Fibroblast of skin of left biceps (primary cell): Measurements from ENCODE around the gene DENND6B.

Source experiments
- DNase-seq, 2 experiments: peaks; one replicate each; pipeline ENCODE4 v3.0.0-alpha.2; 2013; ENCODE audit warnings: low read depth in 2 of 2

Gene DENND6B

DNA sequence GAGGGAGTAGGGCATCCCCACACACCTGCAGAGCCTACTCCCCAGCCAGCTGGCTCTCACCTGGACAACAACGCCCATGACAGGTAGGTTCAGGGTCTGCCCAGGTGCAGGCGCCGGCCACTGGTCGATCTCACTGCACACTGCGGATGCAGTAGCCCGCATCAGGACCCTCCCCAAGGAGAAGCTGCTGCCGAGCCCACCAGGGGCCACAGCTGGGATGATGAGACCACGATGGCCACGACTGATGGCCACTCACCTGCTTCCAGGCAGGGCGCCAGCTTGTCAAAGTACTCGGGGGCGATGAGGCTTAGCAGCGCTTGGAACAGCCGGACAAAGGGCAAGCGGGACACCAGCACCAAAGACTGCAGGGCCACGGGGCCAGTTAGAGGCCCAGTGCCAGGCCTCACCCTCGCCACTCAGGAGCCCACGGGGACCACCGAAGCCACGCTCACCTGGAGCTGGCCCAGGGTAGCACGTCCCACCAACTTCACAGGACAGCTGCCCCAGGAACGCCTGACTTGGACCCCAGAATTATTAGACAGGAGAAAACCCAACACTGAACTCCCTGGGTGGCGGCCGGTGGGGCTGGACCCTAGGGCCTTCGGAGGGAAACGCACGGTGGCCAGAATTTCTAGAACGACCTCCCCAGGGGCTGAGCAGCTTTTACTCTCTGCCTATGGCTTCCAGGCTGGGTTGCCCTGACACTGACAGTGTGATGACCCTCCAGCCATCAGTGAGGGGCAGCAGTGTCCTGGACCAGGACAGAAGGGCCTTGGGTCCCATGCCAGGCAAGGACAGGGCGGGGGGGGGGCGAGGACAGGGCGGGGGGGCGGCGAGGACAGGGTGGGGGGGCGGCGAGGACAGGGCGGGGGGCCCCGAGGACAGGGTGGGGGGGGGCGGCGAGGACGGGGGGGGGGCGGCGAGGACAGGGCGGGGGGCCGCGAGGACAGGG, 10.4 kb downstream of the DENND6B start:
- no peak for DNase-seq

DNA sequence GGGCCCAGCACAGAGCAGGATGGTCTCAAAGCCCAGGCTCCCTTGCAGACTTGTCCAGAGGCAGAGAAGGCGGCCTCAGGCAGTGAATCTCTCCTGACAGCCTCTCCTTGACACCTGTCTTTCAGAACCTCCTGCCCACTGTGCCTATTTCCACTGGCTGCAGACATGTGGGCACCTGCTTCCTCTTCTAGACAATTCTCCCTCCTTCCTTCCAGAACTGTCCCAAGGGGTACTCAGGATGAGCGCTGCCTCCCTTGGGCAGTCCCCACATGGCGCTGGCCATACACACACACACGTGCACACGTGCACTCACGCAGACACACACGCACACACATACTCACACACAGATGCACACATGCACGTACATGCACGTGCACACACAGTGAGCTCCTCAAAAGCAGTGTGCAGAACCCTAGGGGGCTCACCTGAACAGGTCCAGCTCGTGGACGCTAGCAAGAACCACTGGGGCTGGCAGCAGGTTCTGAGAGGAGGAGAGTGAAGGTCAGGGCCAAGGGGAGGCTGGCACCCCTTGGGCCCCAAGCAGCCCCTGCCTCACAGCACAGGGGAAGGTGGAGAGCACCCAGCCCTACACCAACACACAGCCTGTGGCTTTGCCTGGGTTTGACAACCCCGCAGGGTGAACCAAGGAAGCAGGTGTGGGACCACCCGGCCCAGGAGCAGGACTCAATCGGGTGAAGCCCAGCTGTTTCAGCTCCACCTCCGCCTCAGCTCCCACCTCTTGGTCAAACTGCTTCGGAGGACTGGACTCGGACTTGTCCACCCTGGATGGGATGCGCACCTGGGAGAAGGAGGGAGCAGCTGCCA, 11.3 kb downstream of the DENND6B start:
- no peak for DNase-seq

DNA sequence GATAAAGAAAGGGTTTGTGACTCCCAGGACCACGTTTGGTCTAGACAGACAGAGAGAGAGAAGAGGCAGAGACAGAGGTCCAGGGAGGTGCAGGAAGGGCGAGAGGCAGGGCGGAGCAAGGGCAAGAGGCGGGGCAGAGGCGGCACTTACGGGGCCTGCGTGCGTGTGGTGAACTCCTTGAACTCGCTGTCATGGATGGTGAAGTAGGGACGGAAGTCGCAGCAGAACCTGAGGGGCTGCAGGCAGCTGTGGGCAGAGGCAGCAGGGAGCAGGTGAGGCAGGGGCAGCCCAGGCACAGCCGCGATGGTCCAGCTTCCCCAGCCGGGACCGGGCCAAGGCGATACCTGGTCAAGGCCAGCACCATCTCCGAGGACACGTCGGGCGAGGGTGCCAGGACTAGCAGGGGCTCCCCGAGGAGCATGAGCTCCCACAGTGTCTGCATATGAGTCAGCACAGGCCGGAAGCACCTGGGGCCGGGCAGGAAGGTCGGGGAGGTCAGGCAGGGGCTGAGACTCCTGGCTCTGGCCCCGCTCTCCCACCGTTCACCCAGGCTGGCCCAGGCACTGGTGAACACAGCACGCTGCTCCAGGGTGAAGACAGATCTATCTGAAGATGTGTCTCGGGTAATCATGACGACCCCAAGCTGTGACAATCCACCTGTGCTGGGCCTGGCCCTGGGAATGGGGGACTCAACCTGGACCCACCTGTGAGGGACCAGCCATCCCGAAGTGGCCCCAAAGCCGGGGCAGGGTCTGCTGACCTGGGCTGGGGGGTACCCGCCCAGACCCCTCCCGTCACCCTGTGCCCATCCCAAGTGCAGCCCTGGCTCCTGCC, 12.1 kb downstream of the DENND6B start:
- DNase-seq: no peak

DNA sequence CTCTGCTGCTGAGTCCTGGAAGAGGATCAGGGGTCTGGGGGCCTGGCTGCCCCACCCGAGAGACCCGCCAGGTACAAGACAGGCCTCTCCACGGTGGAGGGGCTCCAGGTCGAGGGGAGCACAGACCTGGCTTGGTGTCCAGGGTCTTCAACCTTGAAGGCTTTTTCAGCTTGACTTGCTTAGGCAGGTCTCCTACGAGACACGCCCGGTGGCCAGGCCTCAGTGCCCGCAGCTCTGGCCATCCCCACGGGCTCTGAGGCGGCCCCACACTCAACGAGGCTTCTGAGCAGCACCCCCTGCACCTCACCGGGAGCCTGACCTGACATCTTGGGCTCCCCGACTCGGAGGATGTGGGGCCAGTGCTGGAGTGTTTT, 12.7 kb downstream of the DENND6B start:
- DNase-seq: no peak

DNA sequence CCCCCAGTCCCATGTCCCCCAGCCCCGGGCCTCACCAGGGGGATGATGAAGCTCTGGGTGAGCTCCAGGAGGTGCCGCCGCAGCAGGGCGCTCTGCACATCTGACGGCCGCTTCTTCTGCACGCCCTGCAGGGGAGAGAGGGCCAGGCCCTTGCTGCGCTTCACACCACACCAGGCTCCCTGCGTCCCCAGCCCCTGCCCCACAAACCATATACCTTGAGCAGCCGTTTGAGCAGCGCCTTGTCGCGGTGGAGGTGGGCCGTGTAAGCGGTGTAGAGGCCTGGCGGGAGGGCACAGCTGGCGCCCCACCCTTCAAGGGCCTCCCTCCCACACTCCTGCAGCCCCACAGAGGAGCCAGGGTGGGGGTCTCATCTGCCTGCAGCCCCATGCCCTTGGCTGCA, 13.2 kb downstream of the DENND6B start:
- no peak for DNase-seq

DNA sequence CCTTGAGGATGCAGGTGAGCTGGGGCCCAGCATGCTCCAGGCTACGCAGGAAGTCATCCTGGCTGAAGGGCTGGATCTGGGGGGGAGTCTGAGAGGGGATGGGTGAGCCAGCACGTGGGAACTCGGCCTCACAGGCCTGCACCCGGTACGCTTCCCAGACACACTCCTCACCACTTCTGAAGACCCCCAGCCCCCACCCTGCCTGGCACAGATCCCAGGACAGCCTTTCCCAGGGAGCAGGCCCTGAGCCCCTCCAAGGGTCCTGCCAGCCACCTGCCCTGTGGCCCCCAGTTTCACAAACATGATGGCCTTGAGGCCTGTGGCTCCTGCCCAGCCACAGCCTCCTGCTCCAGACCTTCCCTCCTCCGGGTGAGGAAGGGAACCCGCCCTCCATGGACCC, 13.8 kb downstream of the DENND6B start:
- no peak for DNase-seq

DNA sequence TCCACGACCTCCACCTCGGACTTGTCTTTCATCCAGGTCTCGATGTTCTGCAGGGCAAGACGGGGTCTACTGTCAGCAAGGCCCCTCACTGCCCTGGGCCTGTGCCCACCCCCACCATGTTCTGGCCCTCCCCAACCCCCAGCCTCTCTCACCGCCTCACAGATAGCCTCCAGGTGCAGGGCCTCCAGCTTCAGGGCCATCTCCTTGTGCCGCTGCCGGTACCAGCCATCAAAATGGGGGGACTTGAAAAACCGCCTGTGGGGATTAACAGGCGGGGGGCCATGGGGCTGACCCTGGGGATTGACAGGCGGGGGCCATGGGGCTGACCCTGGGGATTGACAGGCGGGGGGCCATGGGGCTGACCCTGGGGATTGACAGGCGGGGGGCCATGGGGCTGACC, 14.4 kb downstream of the DENND6B start:
- DNase-seq: no peak

DNA sequence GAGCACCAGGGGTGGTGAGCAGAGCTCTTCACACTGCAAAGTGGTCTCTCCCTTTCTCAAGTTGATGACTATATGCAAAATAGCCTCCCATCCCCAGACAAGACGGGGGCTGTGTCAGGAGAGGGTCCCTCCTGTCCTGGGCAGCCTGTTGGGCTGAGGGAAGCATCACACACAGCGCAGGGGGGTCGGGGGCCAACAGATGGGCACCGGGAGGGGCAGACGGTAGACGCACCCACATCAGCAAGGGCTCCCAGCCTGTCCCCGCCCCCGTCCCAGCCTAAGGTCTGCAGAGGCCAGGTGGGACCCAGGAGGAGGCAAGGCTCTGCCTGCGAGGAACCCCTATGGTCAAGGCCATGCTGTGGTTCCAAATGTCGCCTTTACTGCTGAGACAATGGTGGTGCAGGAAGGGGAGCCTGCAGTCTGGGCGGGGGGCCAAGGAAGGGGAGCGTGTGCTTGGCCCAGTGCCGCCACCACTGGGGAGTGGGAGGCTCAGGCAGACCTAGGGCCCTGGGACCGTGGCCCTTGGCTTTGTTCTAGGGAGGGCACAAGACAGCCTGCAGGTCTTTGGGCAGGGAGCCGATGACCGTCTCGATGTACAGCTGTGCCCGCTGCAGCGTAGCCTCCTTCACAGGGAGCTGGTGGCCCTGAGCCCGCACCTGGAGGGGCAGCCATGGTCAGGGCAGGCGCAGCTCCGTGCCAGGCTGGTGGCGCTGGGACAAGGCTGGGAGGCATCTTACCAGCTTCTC, 15.0 kb downstream of the DENND6B start:
- DNase-seq: no peak

DNA sequence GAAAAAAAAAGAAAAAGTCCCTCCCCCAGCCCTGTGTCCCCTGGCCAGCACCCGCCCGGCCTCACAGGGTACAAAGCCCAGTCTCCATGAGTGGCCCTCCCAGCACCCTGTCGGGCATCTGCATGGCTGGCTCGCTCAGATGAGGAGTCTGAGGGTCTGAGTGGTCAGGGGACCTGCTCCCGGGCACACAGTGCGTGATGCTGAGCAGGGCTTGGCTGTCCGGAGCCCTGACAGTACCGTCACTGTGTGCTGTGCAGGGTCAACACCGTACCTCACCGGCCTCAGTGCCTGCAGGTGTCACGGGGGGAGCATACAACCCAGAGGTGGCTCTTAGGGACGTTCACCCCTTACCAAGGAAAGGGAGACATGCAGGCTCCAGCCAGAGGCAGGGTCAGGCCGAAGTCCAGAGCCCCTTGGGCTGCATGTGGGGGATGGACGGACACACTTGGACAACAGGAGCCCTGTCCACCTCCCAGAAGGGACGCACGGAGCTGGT, 15.8 kb downstream of the DENND6B start:
- no peak for DNase-seq

DNA sequence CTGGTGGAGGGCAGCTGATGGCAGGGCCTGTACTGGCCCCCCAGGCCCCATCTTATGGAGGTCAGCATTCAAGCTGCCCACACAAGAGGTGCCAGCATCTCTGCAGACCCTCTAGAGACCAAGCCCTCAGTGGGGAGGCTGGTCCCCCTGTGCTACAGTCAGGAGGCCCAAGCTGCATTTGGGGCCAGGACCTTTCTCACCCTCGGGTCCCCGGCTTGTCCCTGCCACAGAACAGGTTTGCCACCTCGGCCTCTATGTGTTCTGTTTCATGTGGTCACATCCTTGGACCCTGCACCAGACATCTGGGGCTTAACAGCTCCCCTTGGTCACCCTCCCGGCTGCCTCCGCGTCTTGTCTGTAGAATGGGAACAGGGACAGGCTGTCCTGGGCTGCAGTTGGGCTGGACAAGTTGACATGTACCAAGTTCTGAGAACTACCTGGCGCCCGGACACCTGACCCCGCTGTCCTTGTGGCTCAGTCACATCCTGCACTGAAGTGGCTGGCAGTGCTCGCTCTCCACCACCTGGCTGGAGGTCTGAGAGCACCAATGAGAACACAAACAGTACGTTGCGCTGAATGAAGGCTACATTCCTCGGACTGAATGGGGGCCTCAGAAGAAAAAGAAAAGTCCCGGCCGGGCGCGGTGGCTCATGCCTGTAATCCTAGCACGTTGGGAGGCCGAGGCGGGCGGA, 16.6 kb downstream of the DENND6B start:
- DNase-seq: no peak

DNA sequence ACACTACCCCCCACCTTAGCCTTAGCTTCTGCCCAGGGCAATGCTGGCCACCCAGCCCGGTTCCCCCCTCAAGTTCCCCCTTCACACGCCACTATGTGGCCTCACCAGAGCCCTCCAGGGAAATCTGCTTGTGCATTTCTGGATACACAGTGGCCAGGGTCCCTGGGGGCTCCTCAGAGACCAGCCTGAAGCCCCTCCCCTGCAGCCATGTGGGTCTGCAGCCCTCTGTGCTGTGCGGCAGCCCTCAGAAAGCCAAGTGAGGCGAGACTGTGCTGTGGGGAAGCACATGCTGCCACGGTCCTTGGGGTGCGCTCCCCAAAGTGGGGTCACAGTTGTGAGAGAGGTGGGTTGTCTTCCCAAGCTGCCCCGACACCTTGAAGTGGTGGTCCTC, 17.2 kb downstream of the DENND6B start:
- no peak for DNase-seq

DNA sequence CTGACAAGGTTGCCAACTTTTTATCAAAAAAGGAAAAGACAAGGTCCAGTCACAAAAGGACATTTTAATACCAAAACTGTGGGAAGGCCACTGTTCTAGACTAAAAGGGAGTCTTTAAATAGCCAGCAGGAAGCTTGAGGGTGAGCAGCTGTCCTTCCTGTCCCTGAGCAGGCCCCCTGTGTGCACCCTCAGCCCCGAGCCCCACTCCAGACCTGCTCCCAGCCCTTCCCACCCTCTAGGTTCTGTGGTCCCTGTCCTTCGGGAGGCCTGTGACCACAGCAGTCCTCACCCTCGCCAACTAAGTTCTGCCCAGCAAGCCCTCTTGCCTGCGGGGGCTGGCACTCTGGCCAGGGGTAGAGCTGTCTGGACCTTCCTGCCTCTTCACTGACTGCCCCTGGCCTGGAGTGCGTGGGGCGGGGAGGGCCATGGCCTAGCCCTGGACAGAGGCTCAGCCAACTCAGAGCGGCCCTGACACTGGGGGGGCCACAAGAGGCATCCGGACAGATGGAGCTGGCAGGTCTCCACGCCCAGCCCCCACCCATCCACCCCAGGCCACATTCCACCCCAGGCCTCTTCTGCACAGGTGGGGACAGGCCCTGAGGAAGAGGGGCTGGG, 17.7 kb downstream of the DENND6B start:
- DNase-seq: no peak

DNA sequence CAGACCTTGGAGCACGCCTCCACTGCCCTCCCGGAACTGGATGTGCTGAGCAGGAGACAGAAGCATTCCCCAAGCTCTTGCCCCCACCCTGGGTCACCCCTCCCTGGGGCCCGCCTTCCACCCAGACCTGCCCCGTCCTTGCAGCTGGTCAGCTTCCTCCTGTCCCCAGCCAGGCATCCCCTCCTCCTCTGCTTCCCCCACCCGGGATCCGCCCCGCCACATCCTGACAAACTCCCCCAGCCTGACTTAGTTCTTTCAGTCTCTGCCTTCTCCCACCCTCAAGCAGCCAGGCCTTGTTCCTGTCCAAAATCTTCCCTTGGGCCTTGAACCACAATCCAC, 18.2 kb downstream of the DENND6B start:
- DNase-seq: no peak

DNA sequence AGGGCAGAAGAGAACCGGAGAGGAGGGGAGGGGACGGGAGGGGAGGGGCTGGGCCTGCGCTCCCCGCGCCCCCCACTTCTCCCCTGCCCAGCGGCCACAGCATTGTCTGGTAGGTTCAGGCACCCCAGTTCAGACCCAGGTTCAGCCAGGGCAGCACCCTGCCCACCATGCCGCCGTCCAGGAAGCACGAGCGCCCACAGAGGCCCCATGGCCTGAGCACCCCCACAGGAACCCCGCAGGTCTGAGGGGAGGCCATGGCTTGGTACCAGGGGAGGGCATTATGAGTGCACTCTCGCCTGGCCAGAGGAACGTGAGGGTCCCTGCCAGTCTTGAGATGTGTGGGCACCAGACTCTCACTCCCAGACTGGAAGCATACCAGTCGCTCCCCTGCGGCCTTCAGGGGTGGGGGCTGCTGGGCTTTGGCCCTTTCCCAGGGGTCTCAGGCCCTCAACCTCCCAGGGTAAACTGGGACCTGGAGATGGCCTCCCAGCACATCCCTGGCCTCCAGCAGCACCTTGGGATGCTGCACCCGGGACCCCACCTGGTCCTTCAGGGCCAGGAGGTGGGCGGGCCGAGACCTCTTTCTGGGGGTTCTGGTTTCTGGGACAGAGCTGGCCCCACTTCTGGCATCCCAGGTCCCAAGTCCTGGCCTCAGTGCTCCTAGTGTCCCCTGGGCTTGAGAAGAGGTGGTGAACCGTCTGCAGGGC, 18.8 kb downstream of the DENND6B start:
- DNase-seq: no peak

DNA sequence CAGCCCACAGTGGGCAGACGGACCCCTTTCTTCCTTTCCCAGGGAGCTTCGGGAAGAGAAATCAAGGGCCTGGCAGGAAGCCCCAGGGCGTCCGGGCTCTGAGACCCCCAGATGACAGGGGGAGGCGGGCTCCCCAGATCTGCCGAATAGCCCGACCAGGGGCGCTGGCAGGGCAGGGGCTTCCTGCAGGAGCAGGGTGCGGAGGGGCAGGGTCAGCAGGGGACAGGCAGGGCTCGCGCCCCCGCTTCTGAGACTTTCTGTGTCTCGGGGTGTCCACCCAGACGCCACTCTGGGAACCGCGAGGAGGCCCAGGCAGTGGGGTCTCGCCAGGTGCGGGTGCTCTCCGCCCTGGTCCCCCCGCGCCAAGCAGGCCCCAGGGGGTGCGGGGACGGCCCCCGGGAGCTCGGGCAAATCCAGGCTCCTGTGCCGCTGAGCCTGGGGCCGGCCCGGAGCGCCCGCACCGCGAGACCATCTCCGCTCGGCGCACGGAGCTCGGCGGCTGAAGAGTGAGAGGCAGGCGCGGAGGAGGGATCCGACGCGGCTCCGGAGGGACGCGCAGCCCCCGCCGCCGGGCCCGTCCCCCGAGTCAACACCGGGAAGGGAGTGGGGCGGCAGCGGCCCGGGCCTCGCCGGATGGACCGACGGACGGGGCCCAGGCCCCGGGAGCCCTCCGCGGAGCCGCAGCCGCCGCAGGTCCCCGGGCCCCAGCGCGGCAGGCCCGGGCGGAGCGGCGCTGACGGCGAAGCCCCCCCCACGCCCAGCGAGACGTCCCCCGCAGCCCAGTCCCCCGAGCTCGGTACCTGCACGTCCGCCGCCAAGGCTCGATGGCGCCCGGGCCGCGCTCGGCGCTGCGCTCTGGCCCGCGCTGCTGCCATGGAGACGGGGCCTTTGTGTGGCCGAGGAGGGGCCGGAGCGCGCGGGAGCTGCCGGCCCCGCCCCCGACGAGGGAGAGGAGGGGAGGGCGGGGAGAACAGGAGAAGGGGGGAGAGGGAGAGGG, 19.8 kb downstream of the DENND6B start, which contains the start of gene PLXNB2:
Gene PLXNB2 (minus strand): TSS at position 894 of the 997 bp plus-strand sequence. CDS start 17,062 bp downstream, outside the sequence.
- peak; percentile 44 to 50 for DNase-seq

DNA sequence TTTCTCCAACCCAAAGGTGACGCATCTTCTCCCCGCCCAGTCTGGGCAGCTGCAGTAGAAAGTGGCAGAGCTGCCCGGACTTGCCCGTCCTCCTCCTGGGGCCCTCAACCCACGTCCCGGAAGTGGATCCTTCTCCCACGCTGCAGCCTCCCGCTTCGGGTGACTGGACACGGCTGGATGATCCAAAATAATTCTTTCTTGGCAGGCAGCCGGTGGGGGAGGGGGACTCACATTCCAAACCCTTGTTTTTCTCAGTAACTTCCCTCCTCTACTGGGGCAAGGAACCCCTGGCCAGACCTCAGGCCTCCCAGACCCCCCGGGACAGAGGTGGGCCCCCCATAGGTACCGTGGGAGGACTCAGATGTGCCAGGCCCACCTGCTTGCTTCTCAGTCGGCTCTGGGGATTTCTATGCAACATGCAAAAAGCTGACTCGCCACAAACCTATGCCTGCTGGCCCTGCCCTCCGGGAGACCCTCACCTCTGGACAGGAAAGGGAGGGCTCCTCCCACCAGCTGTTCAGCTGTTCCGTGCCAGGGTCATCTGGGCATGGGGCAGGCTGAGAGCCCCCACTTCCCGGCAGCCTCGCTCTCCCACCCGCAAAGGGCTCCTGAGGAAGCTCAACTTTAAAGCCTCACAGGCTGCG, 20.8 kb downstream of the DENND6B start:
- DNase-seq: peak; percentile 70 to 71

DNA sequence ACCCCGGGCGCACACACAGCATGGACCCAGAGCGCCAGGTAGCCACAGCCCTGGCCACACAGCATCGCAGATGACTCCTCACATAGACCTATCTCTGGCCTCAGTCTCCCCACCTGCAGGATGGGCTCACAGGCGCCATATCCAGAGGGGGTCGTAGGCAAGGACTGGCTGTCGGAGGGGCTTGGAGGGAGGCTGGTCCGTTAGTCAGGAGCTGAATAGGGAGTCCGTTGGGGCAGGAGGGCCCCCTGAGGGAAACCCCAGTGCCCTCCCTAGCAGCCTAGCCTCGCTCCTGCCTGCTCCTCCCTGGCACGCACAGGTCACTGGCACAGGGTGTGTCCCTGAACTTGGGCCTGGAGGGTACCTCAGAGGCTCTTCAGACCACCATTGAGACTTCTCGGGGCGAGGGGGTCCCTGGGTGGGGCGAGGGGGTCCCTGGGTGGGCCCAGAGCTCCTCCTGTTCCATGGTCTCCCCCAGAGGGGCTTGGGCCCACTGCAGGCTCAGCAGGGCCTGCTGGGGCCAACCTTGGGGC, 21.4 kb downstream of the DENND6B start:
- no peak for DNase-seq
